HG03139 (cell line): ENCODE results near the gene ZNF701.
A peak's percentile ranks its signal among the peaks of the same experiment; 100 is the strongest.
"Not testable (repeated sequence)": the region's sequence is repeated elsewhere in the genome, so short reads cannot be mapped to it uniquely, and the experiment has no call there.

ENCODE experiments used
- ATAC-seq: cut with Tn5 transposase; IDR thresholded peaks from one replicate; pipeline ENCODE4 v1.9.1; 2021; ENCODE audit not compliant: unreplicated experiment

The ZNF701 gene

GRCh38 chr19:52566121-52566520, 4.0 kb upstream of the ZNF701 start:
- no peak for ATAC-seq

GRCh38 chr19:52566588-52566987, 3.5 kb upstream of the ZNF701 start:
- ATAC-seq, result no peak

DNA sequence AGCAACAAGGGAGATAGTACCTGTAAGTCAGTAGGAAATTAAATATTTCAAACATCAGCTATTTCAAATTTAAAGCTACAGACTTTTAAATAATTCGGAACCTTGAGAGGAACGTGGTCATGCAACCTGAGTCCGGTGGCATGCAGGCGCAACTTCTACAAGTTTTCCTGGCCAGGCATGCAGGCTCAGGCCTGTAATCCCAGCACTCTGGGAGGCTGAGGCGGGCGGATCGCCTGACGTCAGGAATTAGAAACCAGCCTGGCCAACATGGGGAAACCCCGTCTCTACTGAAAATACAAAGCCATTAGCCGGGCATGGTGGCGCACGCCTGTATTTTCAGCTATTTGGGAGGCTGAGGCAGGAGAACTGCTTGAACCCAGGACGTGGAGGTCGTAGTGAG, 2.2 kb upstream of the ZNF701 start:
- ATAC-seq, result no peak

DNA sequence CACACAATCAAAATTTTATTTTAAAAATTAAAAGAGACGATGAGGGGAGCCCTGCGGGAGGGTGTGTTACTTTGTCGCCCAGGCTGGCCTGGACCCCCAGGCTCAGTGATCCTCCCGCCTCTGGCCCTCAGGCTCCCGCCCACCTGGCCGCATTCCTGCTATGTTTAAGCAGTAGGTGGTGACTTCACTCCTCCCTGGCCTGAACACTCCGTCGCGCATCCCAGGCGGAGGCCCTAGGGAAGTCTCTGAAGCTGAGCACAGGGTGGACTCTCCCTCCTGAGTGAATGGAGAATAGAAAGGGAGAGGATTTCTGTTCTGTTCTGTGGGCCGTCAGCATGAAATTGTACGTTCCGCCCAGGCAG, 468 bp upstream of the ZNF701 start:
- not testable (repeated sequence) for ATAC-seq

GRCh38 chr19:52584736-52585440, 14.8 kb downstream of the ZNF701 start:
- no peak for ATAC-seq

GRCh38 chr19:52585604-52586003, 15.5 kb downstream of the ZNF701 start:
- no peak for ATAC-seq

DNA sequence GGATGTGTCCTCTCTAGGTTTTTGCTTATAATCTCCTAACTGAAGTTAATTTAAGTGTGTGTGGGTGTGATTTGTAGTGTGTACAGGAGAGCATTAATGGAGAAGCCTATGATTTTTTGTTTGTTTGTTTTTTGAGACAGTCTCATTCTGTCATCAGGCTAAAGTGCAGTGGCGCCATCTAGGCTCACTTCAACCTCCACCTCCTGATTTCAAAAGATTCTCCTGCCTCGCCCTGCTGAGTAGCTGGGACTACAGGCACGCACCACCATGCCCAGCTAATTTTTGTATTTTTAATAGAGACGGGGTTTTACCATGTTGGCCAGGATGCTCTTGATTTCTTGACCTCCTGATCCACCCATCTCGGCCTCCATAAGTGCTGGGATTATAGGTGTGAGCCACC, 20.6 kb downstream of the ZNF701 start:
- no peak for ATAC-seq

DNA sequence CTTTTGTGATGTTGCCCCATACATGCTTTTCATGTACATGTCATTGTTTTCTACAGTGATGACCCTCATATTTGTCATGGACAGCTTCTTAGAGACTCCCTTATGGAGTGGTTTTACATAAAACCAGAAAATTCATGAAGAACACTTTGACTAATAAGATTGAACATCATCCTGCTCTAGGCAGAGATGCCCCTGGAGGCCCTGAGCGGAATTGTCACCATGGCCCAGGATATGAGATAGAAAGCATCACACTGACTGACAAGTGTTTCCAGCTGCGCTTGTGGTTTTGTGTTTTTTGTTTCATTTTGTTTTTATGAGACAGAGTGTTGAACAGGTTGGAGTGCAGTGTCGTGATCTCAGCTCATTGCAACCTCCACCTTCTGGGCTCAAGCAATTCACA, 22.2 kb downstream of the ZNF701 start:
- ATAC-seq, result no peak

DNA sequence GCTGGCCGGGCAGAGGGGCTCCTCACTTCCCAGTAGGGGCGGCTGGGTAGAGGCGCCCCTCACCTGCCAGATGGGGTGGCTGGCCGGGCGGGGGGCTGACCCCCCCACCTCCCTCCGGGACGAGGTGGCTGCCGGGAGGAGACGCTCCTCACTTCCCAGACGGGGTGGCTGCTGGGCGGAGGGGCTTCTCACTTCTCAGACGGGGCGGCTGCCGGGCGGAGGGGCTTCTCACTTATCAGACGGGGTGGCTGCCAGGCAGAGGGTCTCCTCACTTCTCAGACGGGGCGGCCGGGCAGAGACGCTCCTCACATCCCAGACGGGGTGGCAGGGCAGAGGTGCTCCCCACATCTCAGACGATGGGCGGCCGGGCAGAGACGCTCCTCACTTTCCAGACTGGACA, 23.4 kb downstream of the ZNF701 start:
- ATAC-seq, result not testable (repeated sequence)

DNA sequence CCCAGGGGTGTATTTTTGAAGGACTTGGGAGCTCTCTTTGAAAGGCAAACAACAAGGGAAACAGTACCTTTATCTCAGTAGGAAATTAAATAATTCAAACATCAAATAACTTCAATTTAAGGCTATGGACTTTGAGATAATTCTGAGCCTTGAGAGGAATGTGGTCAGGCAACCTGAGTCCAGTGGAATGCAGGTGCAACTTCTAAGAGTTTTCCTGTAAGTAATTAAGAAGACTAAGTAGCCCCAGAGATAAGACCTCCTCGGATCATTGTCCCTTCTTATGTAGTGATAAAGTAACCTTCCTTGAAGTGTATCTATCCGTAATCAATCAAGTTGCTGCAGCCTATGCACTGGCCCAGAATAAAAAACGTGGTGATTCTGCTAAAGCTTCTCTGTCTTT, 29.2 kb downstream of the ZNF701 start:
- ATAC-seq, result no peak

GRCh38 chr19:52600639-52601024, 30.5 kb downstream of the ZNF701 start:
- ATAC-seq, result no peak

- ATAC-seq, result peak; percentile 95
Observed at GRCh38 chr19:52601025-52601973, 31.2 kb downstream of the ZNF701 start.

DNA sequence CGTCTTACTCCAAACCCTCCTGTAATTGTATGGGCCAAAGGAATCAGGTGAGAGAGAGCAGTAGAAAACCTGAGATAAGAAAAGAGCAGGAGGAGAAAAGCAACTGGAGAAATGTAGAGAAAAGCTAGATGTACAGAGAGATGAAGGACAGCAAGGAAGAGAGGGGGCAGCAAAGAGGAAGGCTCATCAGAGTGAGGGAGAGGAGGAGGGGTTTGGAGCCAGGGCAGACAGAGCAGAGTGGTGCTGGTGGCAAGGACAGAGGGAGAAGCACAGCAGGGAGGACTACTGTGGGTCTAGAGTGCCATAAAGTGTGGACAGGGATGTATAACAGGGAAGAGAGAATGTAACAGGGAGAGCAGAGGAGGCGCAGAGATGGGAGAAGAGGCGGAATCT, 31.9 kb downstream of the ZNF701 start:
- not testable (repeated sequence) for ATAC-seq

GRCh38 chr19:52602941-52603340, 32.9 kb downstream of the ZNF701 start:
- no peak for ATAC-seq

GRCh38 chr19:52603558-52604207, 33.6 kb downstream of the ZNF701 start:
- no peak for ATAC-seq

DNA sequence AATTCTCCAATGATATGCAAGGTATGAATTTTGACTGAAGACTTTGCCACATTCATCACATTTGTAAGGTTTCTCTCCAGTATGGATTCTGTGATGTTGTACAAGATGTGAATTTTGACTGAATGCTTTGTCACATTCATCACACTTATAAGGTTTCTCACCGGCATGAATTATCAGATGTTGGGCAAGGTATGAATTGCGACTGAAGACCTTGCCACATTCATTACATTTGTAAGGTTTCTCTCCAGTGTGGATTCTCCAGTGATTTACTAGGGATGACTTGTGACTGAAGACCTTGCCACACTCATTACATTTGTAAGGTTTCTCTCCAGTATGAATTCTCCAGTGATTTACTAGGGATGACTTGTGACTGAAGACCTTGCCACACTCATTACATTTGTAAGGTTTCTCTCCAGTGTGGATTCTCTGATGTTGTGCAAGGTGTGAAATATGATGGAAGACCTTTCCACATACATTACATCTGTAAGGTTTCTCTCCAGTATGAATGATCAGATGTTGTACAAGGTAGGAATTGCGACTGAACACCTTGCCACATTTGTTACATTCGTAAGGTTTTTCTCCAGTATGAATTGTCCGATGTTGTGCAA, 43.3 kb downstream of the ZNF701 start:
- no peak for ATAC-seq

- no peak for ATAC-seq
Observed at GRCh38 chr19:52621376-52621775, 51.3 kb downstream of the ZNF701 start.

GRCh38 chr19:52622261-52622660, 52.2 kb downstream of the ZNF701 start:
- ATAC-seq, result no peak

- no peak for ATAC-seq
Observed at GRCh38 chr19:52626915-52627314, 56.8 kb downstream of the ZNF701 start.

DNA sequence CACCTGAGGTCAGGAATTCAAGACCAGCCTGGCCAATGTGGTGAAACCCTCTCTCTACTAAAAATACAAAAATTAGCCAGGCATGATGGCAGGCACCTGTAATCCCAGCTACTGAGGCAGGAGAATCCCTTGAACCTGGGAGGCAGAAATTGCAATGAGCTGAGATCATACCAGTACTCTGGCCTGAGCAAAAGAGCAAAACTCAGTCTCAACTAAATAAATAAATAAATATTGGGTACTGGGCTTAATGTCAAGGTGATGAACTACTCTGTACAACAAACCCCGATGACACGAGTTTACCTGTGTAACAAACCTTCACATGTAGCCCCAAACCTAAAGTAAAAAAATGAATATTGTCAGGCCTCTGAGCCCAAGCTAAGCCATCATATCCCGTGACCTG, 57.4 kb downstream of the ZNF701 start:
- ATAC-seq, result not testable (repeated sequence)

DNA sequence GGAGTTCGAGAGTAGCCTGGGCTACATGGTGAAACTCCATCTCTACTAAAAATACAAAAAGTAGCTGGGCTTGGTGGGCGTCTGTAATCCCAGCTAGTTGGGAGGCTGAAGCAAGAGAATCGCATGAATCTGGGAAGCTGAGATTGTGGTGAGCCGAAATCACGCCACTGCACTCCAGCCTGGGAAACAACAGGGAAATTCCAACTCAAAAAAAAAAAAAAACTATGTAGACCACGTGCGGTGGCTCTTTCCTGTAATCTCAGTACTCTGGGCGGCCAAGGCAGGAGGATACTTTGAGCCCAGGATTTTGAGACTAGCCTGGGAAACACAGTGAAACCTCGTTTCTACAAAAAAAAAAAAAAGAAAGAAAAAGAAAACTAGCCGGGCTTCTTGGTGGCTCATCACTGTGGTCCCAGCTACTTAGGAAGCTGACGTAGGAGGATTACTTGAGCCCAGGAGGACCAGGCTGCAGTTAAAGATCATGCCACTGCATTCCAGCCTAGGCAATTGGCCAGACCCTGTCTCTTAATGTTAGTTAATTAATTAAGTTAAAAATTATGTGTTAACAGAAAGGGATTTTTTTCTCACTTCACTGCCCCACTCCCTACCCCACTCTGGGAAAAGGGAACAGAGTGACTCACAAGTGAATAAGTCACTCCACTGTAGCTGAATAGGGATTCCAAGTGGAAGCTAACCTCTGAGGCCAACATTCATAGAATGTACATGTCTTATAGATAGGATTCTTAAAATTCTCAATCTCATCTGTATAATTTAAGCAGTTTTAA, 65.9 kb downstream of the ZNF701 start:
- ATAC-seq, result no peak
